Gastroesophageal sphincter (tissue), 4 donors: Measurements from ENCODE around the gene PRKCQ. TPM values are rescaled to one million over a fixed set of nuclear protein-coding genes. Genes with fewer than 3 reads are reported as not detected.

Source experiments
- ATAC-seq: fragments of 150-250 bp; one replicate; pipeline ENCODE4 v1.9.1; 2016; ENCODE audit warnings: mild to moderate bottlenecking, moderate library complexity
- H3K27ac ChIP-seq, 4 donors: fragments of 200-600 bp; sonication (generic) in 3 of 4; 1 replicate in 3 of 4; 2 replicates in 1 of 4; pipeline ENCODE4 v1.5.1; 2016 to 2019
- H3K27me3 ChIP-seq: fragments of 200-600 bp; sonication (generic); one replicate; pipeline ENCODE4 v1.5.1; 2019
- H3K36me3 ChIP-seq, 2 donors: fragments of 200-600 bp; sonication (generic); one replicate each; pipeline ENCODE4 v1.5.1; 2019; ENCODE audit warnings: control low read depth in 1 of 2
- H3K4me1 ChIP-seq, 3 donors: fragments of 200-600 bp; sonication (generic); 1 replicate in 2 of 3; 2 replicates in 1 of 3; pipeline ENCODE4 v1.5.1; 2016 to 2019; ENCODE audit warnings: control low read depth in 2 of 3
- H3K4me3 ChIP-seq, 2 donors: fragments of 200-600 bp; sonication (generic); one replicate each; pipeline ENCODE4 v1.5.1; 2019; ENCODE audit warnings: mild to moderate bottlenecking in 1 of 2, moderate library complexity in 1 of 2
- H3K9me3 ChIP-seq, 3 donors: fragments of 200-600 bp; sonication (generic); one replicate each; pipeline ENCODE4 v1.5.1; 2017 to 2019; ENCODE audit warnings: control low read depth in 2 of 3
- CTCF ChIP-seq, 4 experiments: fragments of 200-600 bp in 2 of 4; fragments of 450-650 bp in 2 of 4; sonication (generic) in 1 of 4; IDR thresholded peaks; one replicate each; pipeline ENCODE4 v1.5.1; 2017 to 2019; ENCODE audit warnings: antibody characterized with exemption in 4 of 4, mild to moderate bottlenecking in 2 of 4, moderate library complexity in 2 of 4
- EP300 ChIP-seq: sonication (generic); formaldehyde crosslinking; IDR thresholded peaks from one replicate; pipeline ENCODE4 v1.6.1; 2017; ENCODE audit warnings: antibody characterized with exemption, mild to moderate bottlenecking
- POLR2A ChIP-seq, 2 donors: fragments of 450-650 bp; IDR thresholded peaks; one replicate each; pipeline ENCODE4 v1.6.1; 2017; ENCODE audit warnings: antibody characterized with exemption in 2 of 2, mild to moderate bottlenecking in 2 of 2, moderate library complexity in 1 of 2
- POLR2AphosphoS5 ChIP-seq: sonication (generic); formaldehyde crosslinking; IDR thresholded peaks from one replicate; pipeline ENCODE4 v1.6.1; 2017; ENCODE audit warnings: antibody characterized with exemption
- WGBS, 2 donors: methylation state at CpG; one replicate each; pipeline ENCODE4 v1.1.5; 2018; ENCODE audit warnings: low coverage in 1 of 2; 5-methylcytosine and 5-hydroxymethylcytosine counted together
- total RNA-seq, 4 donors: library from RNA; depleted of rRNA; stranded (reverse); fragments of >200 nt; gene quantifications; one replicate each; pipeline ENCODE4 v1.1.0, GENCODE V29; 2016

Gene PRKCQ
- total RNA-seq, 4 donors from 2014 or later: 2.0 to 7.6 (median 4.3) TPM

DNA sequence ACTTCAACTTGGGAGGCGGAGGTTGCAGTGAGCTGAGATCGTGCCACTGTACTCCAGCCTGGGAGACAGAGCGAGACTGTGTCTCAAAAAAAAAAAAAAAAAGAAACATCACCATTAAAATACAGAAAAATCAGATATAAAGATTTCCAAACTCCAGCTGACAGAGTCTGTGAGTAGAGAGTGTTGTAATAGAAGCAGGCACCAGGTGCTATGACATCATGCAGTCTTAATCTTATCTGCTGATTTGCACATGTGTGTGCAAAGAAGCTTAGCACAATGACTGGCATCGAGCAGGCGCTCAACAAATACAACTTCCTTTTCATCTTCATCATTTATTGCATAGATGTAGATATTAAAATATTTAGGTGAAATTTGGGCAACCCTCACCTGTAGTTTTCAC is 92.2 kb downstream of the PRKCQ start:
- Histone ChIP-seq H3K4me3 (no peak overlapping the region), H3K27ac (no peak overlapping the region), H3K4me1 (no peaks in the 10 kb centered on the region), H3K27me3 (no peaks in the 10 kb centered on the region), H3K9me3 (no peaks in the 10 kb centered on the region), H3K36me3 (no peaks in the 10 kb centered on the region)
- WGBS, 2 donors: 96 to 97% methylated on average over 2 to 3 of the region's 5 CpGs
- no peak for TF ChIP-seq POLR2A (IDR thresholded peaks at IDR 0.05)
- TF ChIP-seq CTCF (IDR thresholded peaks at IDR 0.05): no peak
- no peak for TF ChIP-seq EP300
- TF ChIP-seq POLR2AphosphoS5: no peak
- no peak for ATAC-seq

DNA sequence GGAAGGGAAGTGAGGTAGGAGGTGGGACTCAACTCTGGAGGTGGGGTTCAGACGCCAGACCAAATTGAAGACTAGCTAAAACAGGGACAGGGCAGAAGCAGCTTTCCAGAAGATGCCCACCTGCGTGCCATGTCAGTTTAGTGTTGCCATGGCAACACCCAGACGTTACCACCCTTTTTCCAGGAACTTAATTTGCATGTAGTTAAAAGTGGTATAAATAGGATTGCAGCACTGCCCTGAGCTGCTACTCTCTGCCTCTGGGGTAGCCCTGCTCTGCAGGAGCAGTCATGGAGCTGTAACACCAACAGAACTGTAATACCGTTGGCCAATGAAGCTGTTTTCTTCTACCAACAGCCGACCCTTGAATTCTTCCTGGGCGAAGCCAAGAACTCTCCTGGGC is 93.8 kb downstream of the PRKCQ start:
- no peak for ATAC-seq
- 90 to 93% methylated on average over 3 of the region's 6 CpGs for WGBS, 2 donors
- Histone ChIP-seq H3K9me3 (no peaks in the 10 kb centered on the region), H3K27ac (no peak overlapping the region), H3K27me3 (no peaks in the 10 kb centered on the region), H3K36me3 (no peaks in the 10 kb centered on the region), H3K4me3 (no peak overlapping the region), H3K4me1 (no peaks in the 10 kb centered on the region)
- TF ChIP-seq POLR2A (IDR thresholded peaks at IDR 0.05) (no peak), EP300 (no peak), POLR2AphosphoS5 (no peak), CTCF (IDR thresholded peaks at IDR 0.05) (no peak)

DNA sequence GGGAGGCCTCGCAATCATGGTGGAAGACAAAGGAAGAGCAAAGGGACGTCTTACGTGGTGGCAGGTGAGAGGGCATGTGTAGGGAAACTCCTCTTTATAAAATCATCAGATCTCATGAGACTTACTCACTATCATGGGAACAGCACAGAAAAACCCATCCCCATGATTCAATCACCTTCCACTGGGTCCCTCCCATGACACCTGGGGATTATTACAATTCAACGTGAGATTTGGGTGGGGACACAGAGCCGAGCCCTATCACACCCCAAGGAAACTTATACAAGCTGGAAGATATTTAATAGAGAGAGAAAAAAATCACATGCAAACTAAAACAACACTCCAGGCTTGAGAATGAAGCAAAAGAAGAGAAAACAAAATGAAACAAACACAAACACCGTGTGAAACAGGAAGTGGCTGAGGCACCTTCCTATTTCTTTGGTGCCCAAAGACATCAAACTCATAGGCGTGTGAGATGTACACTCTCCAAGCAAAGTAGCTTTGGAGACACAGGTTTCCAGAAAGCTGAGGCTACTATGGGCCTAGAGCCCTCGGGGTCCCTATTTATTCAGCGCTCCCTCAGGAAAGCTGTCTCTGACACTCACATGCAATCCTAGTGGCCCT is 97.2 kb downstream of the PRKCQ start:
- H3K36me3 ChIP-seq: peaks cover 0 to 9% of the 10 kb centered on the region in 2 donors
- no peak overlapping the region for H3K4me3 ChIP-seq
- ATAC-seq: no peak
- H3K27me3 ChIP-seq: no peaks in the 10 kb centered on the region
- H3K4me1 ChIP-seq: no peaks in the 10 kb centered on the region
- no peak overlapping the region for H3K27ac ChIP-seq
- H3K9me3 ChIP-seq: no peaks in the 10 kb centered on the region
- 82 to 89% methylated on average over 6 to 7 of the region's 9 CpGs for WGBS, 2 donors
- TF ChIP-seq POLR2A (IDR thresholded peaks at IDR 0.05) (no peak), EP300 (no peak), POLR2AphosphoS5 (no peak), CTCF (IDR thresholded peaks at IDR 0.05) (no peak)

DNA sequence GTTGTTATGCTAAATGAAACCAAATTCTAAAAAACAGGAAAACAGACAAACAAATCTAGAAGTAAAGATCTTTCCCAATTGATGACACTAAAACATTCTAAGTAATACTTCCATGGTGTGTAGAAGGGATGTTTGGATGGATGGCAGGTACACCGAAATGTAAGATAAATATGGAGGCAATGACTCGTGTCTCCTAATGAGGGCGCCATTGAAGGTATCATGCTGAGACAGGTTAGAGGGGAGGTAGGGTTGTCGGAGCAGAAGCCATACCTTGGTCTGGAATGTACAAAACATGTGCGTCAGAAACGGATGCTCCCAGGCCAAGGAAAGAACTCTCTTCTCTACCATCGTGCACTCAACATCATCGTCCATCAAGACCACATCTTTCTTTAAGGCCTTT is 101.4 kb downstream of the PRKCQ start:
- no peak for TF ChIP-seq POLR2A (IDR thresholded peaks at IDR 0.05)
- TF ChIP-seq CTCF (IDR thresholded peaks at IDR 0.05): no peak
- TF ChIP-seq POLR2AphosphoS5: no peak
- TF ChIP-seq EP300: no peak
- H3K27ac ChIP-seq: no peak overlapping the region
- WGBS, 2 donors: 93 to 100% methylated on average over 2 to 8 of the region's 8 CpGs
- H3K36me3 ChIP-seq: peaks cover 0 to 9% of the 10 kb centered on the region in 2 donors
- no peaks in the 10 kb centered on the region for H3K27me3 ChIP-seq
- no peaks in the 10 kb centered on the region for H3K4me1 ChIP-seq
- H3K4me3 ChIP-seq: no peak overlapping the region
- ATAC-seq: no peak
- H3K9me3 ChIP-seq: no peaks in the 10 kb centered on the region

- Histone ChIP-seq H3K4me1 (no peaks in the 10 kb centered on the region), H3K36me3 (peaks cover 0 to 9% of the 10 kb centered on the region in 2 donors), H3K27me3 (no peaks in the 10 kb centered on the region), H3K27ac (no peak overlapping the region), H3K4me3 (no peak overlapping the region), H3K9me3 (no peaks in the 10 kb centered on the region)
- ATAC-seq: no peak
- WGBS, 2 donors: 75 to 100% methylated on average over 2 of the region's 2 CpGs
- no peak for TF ChIP-seq POLR2A (IDR thresholded peaks at IDR 0.05)
- no peak for TF ChIP-seq POLR2AphosphoS5
Observed at GRCh38 chr10:6476989-6477388, 103.1 kb downstream of the PRKCQ start.
